Dendritic cell treated with granulocyte-macrophage colony-stimulating factor and Interleukin-4, amounts not matched to agents 40 ng/mL and 50 ng/mL, for 4 days (primary cell): ENCODE measurements around the gene MAP1B.
"Not testable (repeated sequence)": the region's sequence is repeated elsewhere in the genome, so short reads cannot be mapped to it uniquely, and the experiment has no call there.

Experiments used
- H3K27ac Mint-ChIP-seq: one replicate; pipeline ENCODE4 v1.8.0; 2022; ENCODE audit warnings: mild to moderate bottlenecking, mixed read lengths
- H3K27me3 Mint-ChIP-seq: one replicate; pipeline ENCODE4 v1.8.0; 2022; ENCODE audit warnings: mild to moderate bottlenecking, mixed read lengths
- H3K36me3 Mint-ChIP-seq: one replicate; pipeline ENCODE4 v1.8.0; 2022; ENCODE audit warnings: low read depth, mixed read lengths
- H3K4me1 Mint-ChIP-seq: one replicate; pipeline ENCODE4 v1.8.0; 2022; ENCODE audit warnings: low read depth, mixed read lengths
- H3K4me3 Mint-ChIP-seq: one replicate; pipeline ENCODE4 v1.8.0; 2022; ENCODE audit warnings: mild to moderate bottlenecking, moderate library complexity, mixed read lengths
- H3K9me3 Mint-ChIP-seq: one replicate; pipeline ENCODE4 v1.8.0; 2022; ENCODE audit warnings: mixed read lengths
- intact Hi-C: fragments of 100-400 bp; cut with micrococcal nuclease; formaldehyde crosslinking; loops from one replicate; pipeline ENCODE4 v1.15.0; 2022

MAP1B gene

DNA sequence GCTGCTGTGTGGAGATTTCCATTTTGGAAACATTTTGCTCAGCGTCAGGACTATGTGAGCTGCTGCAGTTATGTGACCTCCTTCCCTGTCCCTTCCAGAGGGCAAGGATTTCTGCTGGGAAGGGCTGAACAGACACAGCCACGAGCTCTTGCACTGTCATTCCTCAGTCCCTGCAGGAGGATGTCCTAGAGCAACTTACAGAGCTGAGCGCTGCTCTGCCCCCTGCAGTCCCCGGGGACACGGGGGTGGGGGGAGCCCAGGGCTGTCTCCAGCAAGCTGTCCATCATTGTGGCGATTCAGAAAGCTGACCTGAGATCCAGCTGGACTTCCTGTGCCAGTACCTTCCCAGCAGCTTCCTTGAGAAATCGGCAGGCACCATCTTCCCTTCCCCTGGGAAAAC lies 28.0 kb upstream of the MAP1B start:
- Mint-ChIP-seq H3K9me3 (no peaks in the 10 kb centered on the region), H3K36me3 (no peaks in the 10 kb centered on the region), H3K4me1 (no peaks in the 10 kb centered on the region), H3K27me3 (peaks cover 15% of the 10 kb centered on the region), H3K27ac (no peak overlapping the region), H3K4me3 (no peak overlapping the region)
- intact Hi-C loops = no loop called here

DNA sequence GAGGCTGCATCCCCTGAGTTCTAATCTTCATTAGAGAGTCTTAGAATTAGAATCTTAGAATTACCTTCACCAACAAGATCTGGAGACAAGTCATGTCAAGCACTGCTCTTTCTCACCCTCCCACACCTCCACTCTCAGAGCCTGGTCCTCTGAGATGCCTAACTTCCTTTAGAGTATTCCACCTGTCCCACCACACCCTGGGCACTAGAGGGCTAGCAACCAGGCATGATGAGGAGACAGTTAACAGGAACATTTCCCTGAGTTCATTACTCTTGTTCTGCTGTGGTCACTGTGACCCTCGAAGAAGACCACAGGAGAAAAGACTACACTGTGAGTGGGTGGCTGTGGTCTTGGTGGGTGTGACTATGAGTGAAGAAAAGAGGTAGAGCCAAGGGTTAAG lies 25.2 kb upstream of the MAP1B start:
- no peaks in the 10 kb centered on the region for H3K36me3 Mint-ChIP-seq
- no peak overlapping the region for H3K4me3 Mint-ChIP-seq
- H3K27ac Mint-ChIP-seq = no peak overlapping the region
- H3K9me3 Mint-ChIP-seq = no peaks in the 10 kb centered on the region
- intact Hi-C loops = no loop called here
- H3K4me1 Mint-ChIP-seq = no peaks in the 10 kb centered on the region
- H3K27me3 Mint-ChIP-seq = peaks cover 15% of the 10 kb centered on the region

DNA sequence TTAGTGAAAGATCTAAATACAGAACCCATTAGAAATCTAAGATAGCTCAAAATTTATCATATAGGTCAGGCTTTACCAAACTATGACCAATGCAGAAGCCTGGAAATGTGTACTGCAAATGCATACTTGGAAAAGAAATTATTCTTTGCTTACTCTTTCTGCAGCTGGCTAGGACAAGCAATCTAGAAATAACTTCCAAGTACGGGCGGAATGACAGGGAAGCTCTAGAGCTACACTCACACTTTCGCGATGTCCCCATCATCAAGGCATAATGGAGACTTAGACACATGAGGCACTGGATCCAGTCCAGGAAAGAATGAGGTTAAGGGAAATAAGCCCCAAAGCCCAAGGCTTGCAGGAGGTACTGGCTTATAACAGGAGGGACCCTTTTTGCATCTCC lies 22.4 kb upstream of the MAP1B start:
- H3K4me3 Mint-ChIP-seq = no peak overlapping the region
- H3K4me1 Mint-ChIP-seq = no peaks in the 10 kb centered on the region
- no peak overlapping the region for H3K27ac Mint-ChIP-seq
- H3K9me3 Mint-ChIP-seq = no peaks in the 10 kb centered on the region
- no peaks in the 10 kb centered on the region for H3K36me3 Mint-ChIP-seq
- intact Hi-C loops = no loop called here
- H3K27me3 Mint-ChIP-seq = peaks cover 11% of the 10 kb centered on the region

DNA sequence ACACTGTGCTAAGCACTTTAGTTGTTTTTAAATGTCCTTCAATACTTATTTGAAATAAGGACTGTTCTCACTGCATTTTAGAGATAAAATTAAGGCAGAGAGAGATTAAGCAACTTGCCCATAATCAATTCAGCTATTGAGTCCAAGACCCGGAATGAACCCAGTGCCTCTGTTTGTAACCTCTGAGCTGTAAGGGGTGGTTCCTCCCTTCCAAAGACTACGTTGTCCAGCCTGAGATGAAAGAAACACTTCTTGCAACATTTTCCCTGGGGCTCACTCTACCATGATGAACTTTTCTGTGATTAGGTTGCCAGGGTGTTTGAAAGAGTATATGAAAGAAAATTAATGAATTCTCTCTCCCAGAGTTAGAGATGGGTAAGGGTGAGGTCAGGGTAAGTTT lies 22.0 kb upstream of the MAP1B start:
- Mint-ChIP-seq H3K4me1 (no peaks in the 10 kb centered on the region), H3K4me3 (no peak overlapping the region), H3K27ac (no peak overlapping the region), H3K36me3 (no peaks in the 10 kb centered on the region), H3K27me3 (peaks cover 11% of the 10 kb centered on the region), H3K9me3 (no peaks in the 10 kb centered on the region)
- intact Hi-C loops = no loop called here

DNA sequence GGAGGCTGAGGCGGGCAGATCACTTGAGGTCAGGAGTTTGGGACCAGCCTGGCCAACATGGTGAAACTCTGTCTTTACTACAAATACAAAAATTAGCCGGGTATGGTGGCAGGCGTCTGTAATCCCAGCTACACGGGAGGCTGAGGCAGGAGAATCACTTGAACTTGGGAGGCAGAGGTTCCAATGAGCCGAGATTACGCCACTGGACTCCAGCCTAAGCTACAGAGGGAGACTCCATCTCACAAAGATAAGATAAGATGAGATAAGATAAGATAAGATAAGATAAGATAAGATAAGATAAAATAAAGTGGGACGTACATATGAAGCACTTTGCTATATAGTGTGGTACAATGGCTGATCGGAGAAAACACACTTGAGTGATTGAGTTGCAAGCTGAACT lies 17.6 kb upstream of the MAP1B start:
- H3K27ac Mint-ChIP-seq, H3K36me3 Mint-ChIP-seq, H3K9me3 Mint-ChIP-seq, H3K27me3 Mint-ChIP-seq, intact Hi-C loops, H3K4me1 Mint-ChIP-seq, H3K4me3 Mint-ChIP-seq: not testable (repeated sequence)

DNA sequence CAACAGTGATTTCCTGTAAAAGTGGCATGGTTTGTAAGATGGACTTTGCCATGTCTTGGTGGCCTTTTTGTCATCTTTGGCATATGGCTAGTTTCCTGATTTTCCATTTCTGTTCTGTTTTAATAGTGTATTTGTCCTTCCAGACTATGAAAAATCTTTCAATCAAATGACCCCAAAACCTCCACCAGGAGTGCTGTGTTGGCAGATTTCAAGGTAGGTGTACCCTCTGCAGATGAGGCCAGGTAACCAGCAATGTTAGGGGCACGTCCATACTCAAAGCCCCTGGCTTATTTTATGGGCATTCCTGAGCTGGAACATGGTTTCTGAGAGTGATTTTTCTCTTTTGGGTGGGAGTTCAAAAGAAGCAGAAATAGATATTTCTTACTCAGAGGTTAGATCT lies 15.2 kb upstream of the MAP1B start:
- Mint-ChIP-seq H3K36me3 (no peaks in the 10 kb centered on the region), H3K27me3 (peaks cover 9% of the 10 kb centered on the region), H3K27ac (no peak overlapping the region), H3K4me1 (no peaks in the 10 kb centered on the region), H3K4me3 (no peak overlapping the region), H3K9me3 (no peaks in the 10 kb centered on the region)
- intact Hi-C loops = no loop called here

DNA sequence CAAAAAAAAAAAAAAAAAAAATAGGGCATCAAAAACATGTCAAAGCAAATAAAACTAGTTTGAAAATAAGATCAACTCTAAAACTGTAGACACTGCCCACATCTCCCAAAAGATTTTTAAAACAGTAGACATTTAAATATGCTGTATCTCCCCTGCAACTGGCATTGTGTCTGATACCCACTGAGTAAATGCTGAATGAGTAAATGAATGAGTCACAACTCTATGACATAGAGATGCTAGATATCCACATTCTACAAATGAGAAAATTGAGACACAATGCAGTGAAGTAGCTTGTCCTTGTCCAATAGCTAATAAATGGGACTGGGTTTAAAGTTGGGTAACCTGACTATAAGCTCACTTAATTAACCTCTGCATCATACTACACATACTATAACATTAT lies 14.1 kb upstream of the MAP1B start:
- Mint-ChIP-seq H3K36me3 (no peaks in the 10 kb centered on the region), H3K4me3 (no peak overlapping the region), H3K27me3 (peaks cover 13% of the 10 kb centered on the region), H3K4me1 (no peaks in the 10 kb centered on the region), H3K27ac (no peak overlapping the region), H3K9me3 (no peaks in the 10 kb centered on the region)
- intact Hi-C loops = no loop called here

DNA sequence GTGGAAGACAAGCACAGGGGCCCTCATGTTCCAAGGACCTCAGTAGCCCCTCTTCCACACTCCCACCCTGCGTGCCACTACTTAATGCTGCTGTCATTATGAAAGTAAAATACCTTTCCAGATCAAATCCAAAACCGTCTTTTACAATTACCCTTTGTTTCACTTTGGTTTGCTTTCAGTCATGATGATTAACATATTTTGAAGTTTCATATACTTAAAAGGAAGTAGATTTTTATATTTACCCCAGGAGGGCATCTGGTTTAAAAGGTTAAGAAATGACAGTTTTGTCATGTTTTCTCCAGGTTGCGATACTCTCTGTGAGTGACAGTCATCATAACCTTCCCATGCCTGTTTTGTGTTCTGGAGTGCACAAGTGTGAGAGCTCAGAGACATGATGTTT lies 13.5 kb upstream of the MAP1B start:
- no peak overlapping the region for H3K27ac Mint-ChIP-seq

DNA sequence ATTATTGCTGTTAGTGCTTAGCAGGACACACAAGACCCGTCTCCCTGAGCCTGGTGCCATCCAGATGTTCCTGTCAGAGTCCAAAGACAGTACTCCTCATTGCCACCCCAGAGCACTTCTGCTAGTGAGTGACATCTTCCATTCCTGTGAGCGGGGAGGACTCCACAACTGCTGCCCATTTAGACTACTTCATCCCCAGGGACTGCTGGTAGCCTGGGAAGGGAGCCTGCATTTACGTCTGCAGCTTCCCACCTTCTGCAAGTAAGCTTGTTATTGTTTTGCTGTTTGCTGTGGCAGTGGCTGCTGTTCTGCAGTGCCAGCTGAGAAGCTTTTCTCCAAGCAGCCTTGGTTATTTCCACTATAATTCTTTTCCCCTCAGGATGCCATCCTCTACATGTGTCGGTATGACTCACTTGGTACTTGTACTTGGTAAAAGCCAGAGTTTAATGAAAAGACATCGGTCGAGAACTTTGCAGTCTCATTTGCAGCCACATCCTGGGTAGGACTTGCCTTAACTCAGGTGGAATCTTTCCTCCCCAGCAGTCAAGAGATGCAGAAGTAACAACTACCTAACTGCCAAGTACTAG lies 10.6 kb upstream of the MAP1B start:
- intact Hi-C loops = no loop called here
- peaks cover 21% of the 10 kb centered on the region for H3K27me3 Mint-ChIP-seq

More for the DNA sequence above, 13.5 kb upstream of the MAP1B start:
- intact Hi-C loops = no loop called here
- Mint-ChIP-seq H3K27me3 (peaks cover 15% of the 10 kb centered on the region), H3K36me3 (no peaks in the 10 kb centered on the region), H3K9me3 (no peaks in the 10 kb centered on the region), H3K4me3 (no peak overlapping the region), H3K4me1 (no peaks in the 10 kb centered on the region)

DNA sequence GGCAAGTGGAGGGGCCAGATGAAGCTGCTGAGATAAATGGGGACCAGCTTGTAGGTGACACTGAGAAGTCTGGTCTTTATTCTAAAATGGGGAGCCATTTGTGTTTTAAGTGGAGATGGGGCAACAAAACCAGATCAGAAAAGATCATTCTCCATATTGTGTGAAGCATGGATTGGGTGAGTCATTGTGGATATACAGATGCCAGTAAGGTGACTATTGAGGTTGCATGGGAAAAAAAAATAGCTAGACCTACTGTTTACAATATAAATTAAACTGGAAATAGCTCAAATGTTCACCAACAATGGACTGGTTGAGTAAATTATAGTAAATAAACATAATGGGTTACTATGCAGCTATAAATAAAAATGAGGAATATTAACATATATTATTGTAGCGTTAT lies 5.4 kb upstream of the MAP1B start:
- H3K36me3 Mint-ChIP-seq = no peaks in the 10 kb centered on the region
- intact Hi-C loops = no loop called here
- peaks cover 41% of the 10 kb centered on the region for H3K27me3 Mint-ChIP-seq
- no peaks in the 10 kb centered on the region for H3K9me3 Mint-ChIP-seq
- no peaks in the 10 kb centered on the region for H3K4me1 Mint-ChIP-seq
- no peak overlapping the region for H3K4me3 Mint-ChIP-seq
- no peak overlapping the region for H3K27ac Mint-ChIP-seq

More for the DNA sequence above, 10.6 kb upstream of the MAP1B start:
- no peak overlapping the region for H3K4me3 Mint-ChIP-seq
- no peaks in the 10 kb centered on the region for H3K9me3 Mint-ChIP-seq
- H3K36me3 Mint-ChIP-seq = no peaks in the 10 kb centered on the region
- no peak overlapping the region for H3K27ac Mint-ChIP-seq
- H3K4me1 Mint-ChIP-seq = no peaks in the 10 kb centered on the region

DNA sequence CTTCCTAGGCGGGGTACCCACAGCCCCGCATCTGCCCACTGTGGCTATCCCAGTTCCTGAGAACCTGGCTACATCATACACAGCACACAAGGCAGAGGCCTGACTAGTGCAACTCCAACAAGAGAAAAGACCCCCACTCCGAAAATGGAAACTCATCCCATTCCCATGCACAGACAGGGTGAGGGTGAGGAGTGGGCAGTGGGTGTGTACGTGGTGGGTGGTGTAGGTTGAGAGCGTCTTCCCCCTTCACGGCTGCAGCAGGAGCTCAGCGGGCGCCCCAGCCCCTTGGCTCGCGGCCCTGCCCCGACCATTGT lies 501 bp upstream of the MAP1B start:
- intact Hi-C loops = no loop called here
- Mint-ChIP-seq H3K36me3 (no peaks in the 10 kb centered on the region), H3K4me1 (peaks cover 5% of the 10 kb centered on the region), H3K9me3 (no peaks in the 10 kb centered on the region), H3K4me3 (no peak overlapping the region), H3K27ac (no peak overlapping the region), H3K27me3 (peaks cover 68% of the 10 kb centered on the region)

DNA sequence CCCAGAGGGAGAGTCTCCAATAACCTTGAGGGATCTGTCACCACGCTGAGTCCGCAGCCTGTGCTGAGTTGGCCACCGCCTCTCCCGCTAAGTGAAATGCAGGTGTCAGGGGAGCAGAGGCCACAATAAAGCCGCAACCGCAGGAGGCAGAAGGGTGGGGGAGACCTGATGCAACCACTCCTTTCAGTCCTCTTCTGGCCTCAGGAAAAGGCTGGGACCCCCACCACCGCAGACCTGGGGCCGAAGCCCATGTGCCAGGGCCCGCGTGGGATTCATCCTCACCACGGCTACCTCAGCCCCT lies 576 bp downstream of the MAP1B start:
- Mint-ChIP-seq H3K9me3 (no peaks in the 10 kb centered on the region), H3K4me3 (no peak overlapping the region)

DNA sequence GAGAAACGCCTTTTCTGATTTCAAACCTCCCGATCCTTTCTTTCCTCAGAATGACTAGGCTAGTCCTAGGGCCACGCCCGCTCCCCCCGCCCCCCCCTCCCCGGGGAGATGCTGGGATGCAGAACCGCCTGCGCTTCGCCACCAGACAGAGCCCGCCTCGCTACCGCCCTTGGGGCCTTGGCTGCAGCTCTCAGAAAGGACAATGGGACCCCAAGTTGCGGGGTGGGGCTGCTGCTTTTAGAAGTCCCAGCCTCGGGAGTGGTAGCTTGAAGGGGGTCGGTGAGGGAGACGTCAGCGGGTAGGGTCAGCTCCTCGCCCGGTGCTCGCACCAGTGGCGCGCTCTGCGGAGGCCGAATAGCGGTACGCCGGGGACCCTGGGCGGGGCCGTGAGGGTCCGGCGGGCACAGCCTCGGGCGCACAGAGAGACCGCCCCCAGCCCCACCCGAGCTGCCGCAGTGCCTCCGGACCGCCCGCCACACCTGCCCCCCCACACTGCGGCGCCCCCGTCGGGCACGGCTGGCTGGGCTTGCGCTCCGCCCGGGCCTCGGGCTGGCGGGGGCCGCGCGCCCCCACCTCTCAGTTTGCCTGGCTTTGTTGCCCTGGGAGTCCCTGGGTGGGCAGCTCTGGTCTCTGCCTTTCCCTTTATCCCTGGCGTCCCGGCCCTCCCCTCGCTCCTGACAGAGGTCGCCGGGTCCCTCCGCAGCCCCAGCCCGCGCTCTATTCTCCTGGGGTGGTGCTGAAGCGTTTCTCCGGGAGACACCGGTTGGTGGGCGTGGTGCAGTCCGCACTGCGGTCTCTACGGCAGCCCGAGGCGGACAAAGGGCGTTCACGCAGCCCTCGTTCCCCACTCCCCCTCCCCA lies 1.2 kb downstream of the MAP1B start:
- Mint-ChIP-seq H3K4me3 (no peak overlapping the region), H3K9me3 (no peaks in the 10 kb centered on the region), H3K36me3 (no peaks in the 10 kb centered on the region), H3K4me1 (peaks cover 5% of the 10 kb centered on the region), H3K27ac (no peak overlapping the region), H3K27me3 (peaks cover 75% of the 10 kb centered on the region)
- intact Hi-C loops = no loop called here

More for the DNA sequence above, 576 bp downstream of the MAP1B start:
- Mint-ChIP-seq H3K4me1 (peaks cover 5% of the 10 kb centered on the region), H3K36me3 (no peaks in the 10 kb centered on the region), H3K27me3 (peaks cover 75% of the 10 kb centered on the region), H3K27ac (no peak overlapping the region)
- intact Hi-C loops = no loop called here

DNA sequence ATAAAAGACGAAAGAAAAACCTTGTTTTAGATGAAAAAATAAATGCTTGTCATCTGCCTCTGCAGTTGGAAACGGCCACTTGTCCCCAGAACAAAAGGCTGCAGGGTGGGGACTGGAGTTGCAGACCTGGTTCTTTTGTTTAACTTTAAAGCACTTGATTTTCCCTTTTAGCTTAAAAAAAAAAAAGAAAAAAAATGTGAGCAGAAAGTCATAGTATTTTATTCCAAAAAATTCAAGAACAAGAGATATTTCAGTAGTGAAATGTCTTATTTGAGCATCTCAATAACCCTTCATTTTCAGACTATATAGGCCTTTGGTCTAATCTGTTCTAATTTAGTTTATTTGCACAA lies 1.8 kb downstream of the MAP1B start:
- no peak overlapping the region for H3K27ac Mint-ChIP-seq
- no peak overlapping the region for H3K4me3 Mint-ChIP-seq
- no peaks in the 10 kb centered on the region for H3K36me3 Mint-ChIP-seq
- H3K9me3 Mint-ChIP-seq = no peaks in the 10 kb centered on the region
- peaks cover 77% of the 10 kb centered on the region for H3K27me3 Mint-ChIP-seq
- peaks cover 5% of the 10 kb centered on the region for H3K4me1 Mint-ChIP-seq
- intact Hi-C loops = no loop called here

DNA sequence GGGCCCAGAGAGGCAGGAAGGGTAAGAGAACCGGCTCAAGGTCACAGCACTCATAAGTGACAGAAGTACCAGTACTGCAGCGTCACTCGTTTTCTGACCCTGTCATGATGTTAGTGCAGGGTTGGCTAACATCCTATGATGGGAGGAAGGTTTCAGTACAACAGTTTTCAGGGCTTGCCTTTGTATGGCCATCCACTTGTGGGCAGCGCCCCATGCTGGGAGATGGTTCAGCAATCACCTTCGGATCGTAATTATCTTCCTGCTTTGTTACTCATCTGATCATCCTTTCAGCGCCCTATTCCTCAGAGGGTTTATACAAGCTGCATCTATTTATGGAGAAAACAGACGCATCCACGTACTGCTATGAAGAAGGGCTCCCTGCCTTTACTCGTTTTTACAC lies 2.4 kb downstream of the MAP1B start:
- Mint-ChIP-seq H3K27me3 (peaks cover 72% of the 10 kb centered on the region), H3K4me3 (no peak overlapping the region), H3K4me1 (peaks cover 5% of the 10 kb centered on the region), H3K9me3 (no peaks in the 10 kb centered on the region), H3K36me3 (no peaks in the 10 kb centered on the region), H3K27ac (no peak overlapping the region)
- intact Hi-C loops = no loop called here
